KG1 (cell line): ENCODE results near the gene NUDT22.

Experiments used
- DNase-seq: peaks from one replicate; lab custom pipeline; 2025; lab: John Stamatoyannopoulos, UW

NUDT22 gene

GRCh38 chr11:64225608-64226506 is at the start of gene NUDT22, which contains the start of gene TRPT1:
NUDT22 (plus strand) TSS chr11:64226274; CDS start chr11:64226653, 379 bp downstream.
TRPT1 (minus strand) TSS chr11:64226186; CDS start chr11:64225860, 326 bp downstream.
- peak; percentile 89 for DNase-seq

- no peak for DNase-seq
Observed at GRCh38 chr11:64176751-64177150, 49.3 kb upstream of the NUDT22 start.

DNA sequence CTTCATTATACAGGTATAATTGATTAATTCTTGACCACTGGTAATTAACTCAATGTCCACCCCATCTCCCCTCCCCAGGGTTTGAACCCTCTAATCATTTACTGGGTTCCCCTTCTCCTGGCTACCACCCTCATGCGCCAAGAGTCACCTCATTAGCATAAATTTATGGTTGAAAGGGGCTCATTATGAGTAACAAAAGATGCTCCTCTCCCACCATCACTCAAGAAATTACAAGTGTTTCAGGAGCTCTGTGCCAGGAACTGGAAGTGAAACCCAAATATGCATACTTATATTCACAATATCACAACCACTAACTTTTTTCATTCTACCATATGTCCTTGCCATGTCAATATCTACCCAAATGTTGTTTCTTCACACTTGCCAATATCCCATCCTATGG is 47.9 kb upstream of the NUDT22 start:
- no peak for DNase-seq

DNA sequence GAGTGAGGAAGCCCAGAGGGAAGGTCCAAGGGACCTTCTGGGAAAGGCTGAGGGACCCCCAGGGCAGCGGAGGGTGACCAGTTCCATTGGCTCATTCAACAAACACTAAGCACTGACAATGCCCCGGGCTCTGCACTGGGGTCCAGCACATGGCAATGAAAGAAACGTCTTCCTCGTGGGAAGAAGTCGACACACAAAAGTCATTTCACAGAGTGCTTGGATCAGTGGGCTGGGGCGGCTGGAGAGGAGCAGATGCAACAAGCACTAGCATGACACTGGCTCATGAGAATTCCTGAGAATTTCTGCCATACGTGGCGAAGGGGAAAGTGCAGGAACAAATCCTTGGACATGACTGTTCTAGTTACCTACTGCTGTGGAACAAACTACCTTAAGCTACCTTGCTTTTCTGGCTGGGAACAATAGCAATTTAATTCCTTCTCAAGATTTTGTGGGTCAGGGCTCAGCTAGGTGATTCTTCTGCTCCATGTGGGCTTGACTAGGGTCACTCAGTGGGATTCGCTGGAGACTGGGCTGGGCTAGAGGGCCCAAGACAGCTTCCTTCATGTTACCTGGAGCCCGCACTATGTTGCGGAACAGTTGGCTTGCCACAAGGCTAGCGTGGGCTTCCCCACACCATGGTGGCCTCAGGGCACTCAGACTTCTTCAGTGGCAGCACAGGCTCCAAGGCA is 47.0 kb upstream of the NUDT22 start:
- no peak for DNase-seq

DNA sequence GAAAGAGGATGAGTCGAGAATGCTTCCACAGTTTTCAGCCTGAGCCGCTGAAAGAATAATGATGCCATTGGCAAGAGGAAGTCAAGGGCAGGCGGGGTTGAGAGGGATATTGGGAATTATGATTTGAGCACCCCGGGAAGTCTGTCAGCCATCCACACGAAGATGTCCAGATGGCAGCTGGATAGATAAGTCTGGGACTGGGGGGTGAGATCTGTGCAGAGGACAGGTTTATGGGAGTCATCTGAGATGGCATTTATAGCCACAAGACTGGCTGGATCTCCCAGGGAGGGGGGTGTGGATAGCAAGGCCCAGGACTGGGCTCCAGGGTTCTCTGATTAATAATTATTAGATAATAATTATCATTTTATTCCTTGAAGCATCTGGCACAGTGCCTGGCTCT is 45.2 kb upstream of the NUDT22 start:
- DNase-seq: no peak

DNA sequence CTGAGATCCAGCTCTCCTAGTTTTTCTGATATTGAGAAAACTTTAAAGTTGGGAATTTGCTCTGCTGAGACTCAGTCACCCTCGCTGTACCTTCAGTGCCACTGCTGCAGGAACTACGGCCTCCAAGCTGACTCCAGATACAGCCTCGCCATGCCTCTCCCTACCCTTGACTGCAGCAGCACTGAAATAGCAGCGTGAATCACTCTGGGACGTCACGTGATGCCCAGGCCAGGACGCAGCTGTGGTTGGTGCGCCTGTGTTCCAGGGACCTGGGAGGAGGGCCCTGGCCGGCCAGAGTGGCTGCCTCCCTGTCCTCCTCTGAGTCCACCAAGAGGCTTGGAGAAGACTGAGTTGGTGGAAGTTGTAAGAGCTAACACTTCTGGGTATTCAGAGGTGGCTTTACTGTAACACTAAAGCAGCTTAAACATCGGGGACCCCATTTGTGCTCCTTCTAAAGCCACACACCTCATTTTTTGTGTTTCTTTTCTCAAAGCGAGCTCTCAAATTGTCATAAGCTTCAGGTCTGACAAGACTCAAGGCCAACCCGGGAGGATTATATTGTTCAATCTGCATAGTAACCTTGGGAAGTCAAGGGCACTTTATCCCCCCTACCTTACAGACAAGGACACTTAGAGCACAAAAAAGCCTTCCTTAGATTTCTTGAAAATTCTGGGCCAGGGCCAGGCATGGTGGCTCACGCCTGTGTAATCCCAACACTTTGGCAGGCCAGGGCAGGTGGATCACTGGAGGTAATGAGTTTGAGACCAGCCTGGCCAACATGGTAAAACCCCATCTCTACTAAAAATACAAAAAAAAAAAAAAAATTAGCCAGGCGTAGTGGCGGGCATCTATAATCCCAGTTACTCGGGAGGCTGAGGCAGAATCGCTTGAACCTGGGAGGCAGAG is 44.3 kb upstream of the NUDT22 start:
- peak; percentile 86 for DNase-seq

GRCh38 chr11:64183890-64184289 is 42.2 kb upstream of the NUDT22 start:
- no peak for DNase-seq

DNA sequence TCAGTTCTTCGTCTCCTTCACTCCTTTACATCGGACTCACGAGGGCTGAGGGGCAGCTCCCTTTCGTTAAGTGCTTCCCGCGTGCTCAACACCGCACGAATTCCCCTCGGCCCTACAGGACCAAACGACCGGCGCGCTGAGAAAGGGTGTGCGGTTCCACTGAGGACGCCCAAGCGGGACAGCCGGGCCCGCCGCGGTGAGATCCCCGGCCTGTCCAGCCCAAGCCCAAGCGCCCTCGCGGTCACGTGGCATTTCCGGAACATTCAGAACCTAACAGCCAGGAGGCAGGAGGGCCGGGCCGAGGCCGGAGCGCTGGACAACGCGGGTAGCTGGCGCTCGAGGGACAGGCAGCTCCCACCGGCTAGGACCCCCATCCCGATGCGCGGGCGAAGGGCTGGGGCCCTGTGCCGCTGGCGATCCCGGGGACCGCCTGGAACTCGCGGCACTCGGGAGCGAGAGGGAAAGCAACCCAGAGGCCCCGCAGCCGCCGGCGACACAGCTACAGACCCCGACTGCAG is 40.8 kb upstream of the NUDT22 start:
- DNase-seq: peak; percentile 91

DNA sequence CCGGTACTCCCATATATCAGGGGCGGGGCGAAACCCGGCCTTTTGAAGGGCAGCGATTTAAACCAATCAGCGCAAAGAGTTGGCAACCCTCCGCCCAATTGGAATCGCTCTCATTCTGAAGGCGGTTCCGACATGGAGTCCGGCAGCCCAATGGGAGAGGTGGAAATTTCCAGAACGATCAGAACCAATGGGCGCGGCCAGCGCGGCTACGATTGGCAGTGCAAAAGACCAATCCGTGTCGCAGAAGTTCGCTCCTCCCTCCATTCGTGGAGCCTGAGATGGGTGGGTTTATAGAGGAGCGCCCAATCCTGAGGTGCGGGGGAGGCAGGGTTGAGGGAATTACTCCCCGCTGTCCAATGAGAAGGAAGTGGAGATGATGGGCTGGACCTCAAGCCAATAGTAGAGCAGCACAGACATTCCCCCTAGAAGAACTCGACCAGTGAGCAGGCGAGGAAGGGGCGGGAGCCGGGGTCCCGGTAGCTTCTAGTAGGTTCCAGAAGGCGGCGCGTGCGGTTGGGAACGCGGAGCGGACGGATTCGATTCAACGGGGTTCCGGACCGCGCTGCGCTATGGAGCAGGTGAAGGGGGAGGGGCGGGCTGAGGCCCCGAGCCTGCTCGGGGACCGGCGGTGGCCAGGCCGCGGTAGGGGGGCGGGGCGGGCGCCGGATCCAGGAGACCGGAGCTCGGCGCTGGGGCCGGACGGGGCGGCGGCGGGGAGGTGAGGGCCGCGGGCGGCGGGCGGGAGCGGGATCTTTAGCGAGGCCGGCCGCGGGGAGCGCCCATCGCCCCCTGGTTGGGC is 40.2 kb upstream of the NUDT22 start, which contains the start of gene STIP1:
STIP1 (plus strand) TSS at position 479 of the 799 bp plus-strand sequence; CDS start at position 570, 91 bp downstream.
- DNase-seq: peak; percentile 100

DNA sequence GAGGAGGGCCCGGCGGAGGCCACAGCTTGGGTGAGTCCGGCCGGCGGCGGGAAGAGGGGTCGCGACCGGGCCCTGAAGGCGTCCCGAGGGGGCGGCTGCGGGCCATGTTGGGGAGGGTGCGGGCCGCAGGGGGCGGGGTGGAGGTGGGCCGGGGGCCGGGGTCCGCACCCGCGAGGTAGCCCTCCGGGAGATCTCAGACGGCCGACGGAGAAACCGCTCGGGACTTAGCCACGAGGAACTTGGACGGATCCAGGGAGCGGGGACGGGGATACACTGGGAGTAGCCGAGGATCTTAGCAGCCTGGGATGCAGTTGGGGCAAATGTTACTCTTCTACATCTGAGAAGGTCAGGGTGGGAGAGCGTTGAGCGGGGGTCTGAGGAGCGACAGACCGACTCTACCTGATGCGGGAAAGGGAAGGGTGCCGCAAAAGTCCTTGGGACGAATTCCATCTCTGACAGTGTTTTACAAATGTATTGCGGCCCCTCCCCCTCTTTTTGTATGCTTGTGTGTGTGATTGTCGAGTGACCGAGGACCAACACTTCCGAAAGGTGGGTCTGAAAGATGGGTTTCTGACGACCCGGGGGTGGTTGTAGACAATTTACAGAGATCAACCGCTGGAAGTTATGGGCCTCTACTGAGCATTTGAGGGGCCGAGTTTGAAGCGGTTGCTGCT is 39.4 kb upstream of the NUDT22 start:
- DNase-seq: no peak

DNA sequence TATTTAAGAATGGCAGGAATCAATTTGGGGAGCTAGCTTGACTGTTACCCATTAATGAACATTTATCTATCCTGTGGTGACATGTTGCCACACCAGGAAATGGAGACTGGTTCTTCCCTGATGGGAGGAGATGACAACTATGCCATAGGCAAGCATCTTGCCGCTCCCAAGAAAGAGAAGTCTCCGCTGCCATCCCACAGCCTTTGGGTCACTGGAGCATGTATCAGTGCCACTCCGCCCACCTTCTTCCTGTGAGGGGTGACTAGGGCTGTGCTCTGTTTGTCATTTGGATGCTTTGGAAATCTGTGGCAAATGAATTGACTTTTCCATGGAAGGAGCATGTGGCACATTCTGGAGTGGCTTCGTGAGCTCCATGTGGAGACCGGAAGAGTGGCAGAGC is 33.6 kb upstream of the NUDT22 start:
- no peak for DNase-seq

DNA sequence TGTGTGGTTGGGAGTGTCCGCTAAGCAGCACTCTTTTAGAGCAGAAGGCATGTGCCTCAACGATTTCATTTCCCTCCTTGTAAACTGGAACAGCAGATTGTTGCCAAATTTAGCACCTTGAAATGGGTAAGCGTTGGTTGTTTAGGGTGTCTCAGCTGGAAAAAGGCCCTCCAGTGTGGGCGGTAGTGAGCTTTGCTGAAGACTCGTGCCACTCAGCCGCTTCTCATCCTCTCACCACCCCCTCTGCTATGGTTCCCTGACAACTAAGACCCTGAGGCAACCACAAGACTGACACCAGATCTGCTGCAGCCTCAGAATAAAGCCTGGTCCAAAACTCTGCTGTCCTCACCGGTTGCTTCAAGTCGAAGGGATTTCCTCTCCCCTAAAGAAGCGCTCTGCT is 29.4 kb upstream of the NUDT22 start:
- DNase-seq: no peak

- DNase-seq: no peak
Observed at GRCh38 chr11:64198511-64198910, 27.6 kb upstream of the NUDT22 start.

DNA sequence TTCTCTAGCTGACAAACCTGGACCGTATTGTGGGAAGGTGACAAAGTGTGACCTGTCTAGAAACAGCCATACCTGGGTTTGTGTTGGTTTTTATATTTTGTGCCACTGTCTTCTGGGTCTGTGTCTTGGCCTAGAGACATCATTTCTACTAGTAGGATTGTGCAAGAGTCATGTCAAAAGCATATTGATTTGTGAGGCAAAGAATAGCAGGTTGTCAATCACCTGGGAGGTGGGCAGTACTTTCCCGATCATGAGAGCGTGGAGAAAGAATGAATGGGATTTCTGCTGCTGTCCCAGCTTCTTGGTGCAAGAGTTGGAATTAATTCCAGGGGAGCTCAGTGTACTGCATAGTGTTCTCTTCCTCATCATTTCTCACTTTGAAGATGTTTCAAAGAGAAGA is 24.5 kb upstream of the NUDT22 start:
- no peak for DNase-seq

DNA sequence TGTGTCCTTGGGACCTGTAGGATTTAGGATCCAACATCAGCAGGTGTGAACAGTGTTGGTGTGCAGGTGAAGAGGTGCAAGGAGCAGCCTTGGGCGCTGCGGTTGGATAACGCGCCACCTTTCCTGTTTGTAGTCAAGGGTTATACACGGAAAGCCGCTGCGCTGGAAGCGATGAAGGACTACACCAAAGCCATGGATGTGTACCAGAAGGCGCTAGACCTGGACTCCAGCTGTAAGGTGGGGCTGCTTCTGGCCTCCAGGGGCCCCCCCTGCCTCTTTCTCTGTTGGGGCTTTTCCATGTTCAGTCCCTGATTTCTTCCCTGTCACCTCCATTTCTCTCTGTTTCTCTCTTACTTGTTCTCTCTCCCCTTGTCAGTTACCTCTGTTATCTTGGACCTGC is 23.1 kb upstream of the NUDT22 start:
- DNase-seq: no peak

GRCh38 chr11:64203421-64204079 is 22.5 kb upstream of the NUDT22 start:
- no peak for DNase-seq

DNA sequence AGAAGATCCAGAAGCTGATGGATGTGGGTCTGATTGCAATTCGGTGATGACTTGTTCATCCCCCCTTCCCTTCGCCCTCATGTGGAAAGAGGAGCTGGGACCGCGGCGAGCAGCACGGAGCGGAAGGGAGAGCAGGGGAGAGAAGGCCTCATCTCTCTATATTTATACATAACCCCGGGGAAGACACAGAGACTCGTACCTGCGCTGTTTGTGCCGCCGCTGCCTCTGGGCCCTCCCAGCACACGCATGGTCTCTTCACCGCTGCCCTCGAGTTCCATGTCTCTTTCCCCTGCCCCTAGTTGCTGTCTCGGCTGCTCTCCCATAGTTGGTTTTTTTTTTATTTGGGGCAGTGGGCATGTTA is 22.0 kb upstream of the NUDT22 start:
- DNase-seq: no peak

DNA sequence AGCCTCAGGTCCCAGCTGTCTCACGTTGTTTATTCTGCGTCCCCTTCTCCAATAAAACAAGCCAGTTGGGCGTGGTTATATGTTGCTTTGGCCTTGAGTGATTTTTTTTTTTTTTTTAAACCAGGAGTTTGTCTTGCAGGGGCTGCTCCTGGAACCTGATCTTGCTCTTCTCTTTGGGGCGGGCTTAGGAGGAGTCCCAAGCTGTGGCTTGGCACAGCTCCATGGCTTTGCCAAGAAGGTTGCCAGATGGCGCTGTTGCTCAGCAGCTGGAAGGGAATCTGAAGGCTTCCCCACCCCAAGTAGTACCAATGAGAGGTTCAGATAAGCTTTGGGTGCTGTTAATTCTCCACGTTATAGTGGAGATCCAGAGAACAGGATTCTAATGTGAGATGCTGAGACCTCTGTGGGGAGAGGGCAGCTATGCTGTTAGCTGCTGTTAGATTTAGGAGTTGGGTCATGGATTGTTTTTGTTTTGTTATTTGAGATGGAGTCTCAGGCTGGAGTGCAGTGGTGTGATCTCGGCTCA is 21.5 kb upstream of the NUDT22 start:
- DNase-seq: peak; percentile 97

DNA sequence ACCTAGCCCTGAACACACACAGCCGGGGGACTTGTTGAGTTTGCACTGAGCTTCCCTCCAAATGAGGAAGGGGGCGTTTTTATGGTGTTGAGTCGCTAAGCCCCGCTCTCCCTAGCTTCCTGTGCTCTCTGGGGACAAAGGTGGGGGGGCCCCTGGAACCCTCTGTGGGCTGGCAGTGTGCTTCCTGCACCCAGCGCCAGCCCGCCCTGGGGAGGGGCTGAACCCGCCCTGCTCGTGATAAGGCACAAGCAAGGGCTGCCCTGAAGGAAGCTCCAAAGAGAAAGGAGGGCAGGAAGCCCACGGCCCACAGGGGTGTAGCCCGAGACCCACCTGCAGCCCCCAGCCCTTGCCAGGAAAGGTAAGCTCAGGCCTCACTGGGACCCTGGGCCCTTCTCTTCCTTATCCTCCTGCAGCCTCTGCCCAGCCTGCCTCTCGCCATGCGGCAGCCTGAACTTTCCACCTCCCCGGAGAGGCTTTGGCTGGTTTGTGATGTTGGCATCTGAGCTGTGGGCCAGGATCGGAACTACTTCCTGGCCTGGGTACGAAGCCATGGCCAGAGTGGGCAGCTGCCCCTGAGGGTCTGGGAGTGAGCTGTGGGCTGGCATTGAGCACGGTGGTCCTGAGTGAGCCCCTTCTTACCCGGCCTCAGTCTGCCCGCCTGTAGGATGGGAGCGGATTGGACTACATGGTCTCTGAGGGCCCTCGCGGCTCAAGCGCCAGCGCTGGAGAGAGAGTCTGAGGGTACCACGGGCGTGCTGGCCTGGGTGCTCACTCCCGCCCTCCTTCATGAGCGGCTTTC is 19.4 kb upstream of the NUDT22 start, which contains the start of gene FERMT3:
FERMT3 (plus strand) TSS at position 265 of the 799 bp plus-strand sequence. CDS start 644 bp downstream, outside the sequence.
- peak; percentile 92 for DNase-seq
